Ovary (tissue), 9 donors: Measurements from ENCODE around the gene UBIAD1. TPM values are rescaled to one million over a fixed set of nuclear protein-coding genes. Genes with fewer than 3 reads are reported as not detected.
"Not testable (repeated sequence)": the region's sequence is repeated elsewhere in the genome, so short reads cannot be mapped to it uniquely, and the experiment has no call there.

Source experiments
- DNase-seq, 5 donors: peaks; one replicate each; pipeline ENCODE4 v3.0.0-alpha.2; 2019 to 2020
- H3K27ac ChIP-seq, 2 donors: fragments of 200-600 bp; one replicate each; pipeline versions ENCODE4 v1.5.1 to v1.8.0; 2019 to 2022
- H3K27me3 ChIP-seq: fragments of 200-600 bp; one replicate; pipeline ENCODE4 v1.8.0; 2022
- H3K36me3 ChIP-seq: fragments of 200-600 bp; sonication (generic); one replicate; pipeline ENCODE4 v1.5.1; 2019
- H3K4me1 ChIP-seq: one replicate; pipeline ENCODE4 v1.8.1; 2013; ENCODE audit warnings: mild to moderate bottlenecking, moderate library complexity; ENCODE audit not compliant: insufficient read depth
- H3K4me3 ChIP-seq: fragments of 200-600 bp; sonication (generic); one replicate; pipeline ENCODE4 v1.5.1; 2017
- H3K9me3 ChIP-seq, 2 donors: fragments of 200-600 bp in 1 of 2; sonication (generic) in 1 of 2; one replicate each; pipeline versions ENCODE4 v1.5.1 to v1.8.1; 2013 to 2019; ENCODE audit warnings: mild to moderate bottlenecking in 1 of 2, moderate library complexity in 1 of 2
- EP300 ChIP-seq: sonication (generic); formaldehyde crosslinking; IDR thresholded peaks from one replicate; pipeline ENCODE4 v1.6.1; 2017; ENCODE audit warnings: antibody characterized with exemption
- POLR2A ChIP-seq: fragments of 450-650 bp; IDR thresholded peaks from one replicate; pipeline ENCODE4 v1.6.1; 2017; ENCODE audit warnings: antibody characterized with exemption, mild to moderate bottlenecking, moderate library complexity
- WGBS, 3 donors: extraction: QIAGEN DNeasy Blood & Tissue Kit in 1 of 3; methylation state at CpG; one replicate each; pipeline versions ENCODE4 v1.1.5 to v1.1.7; 2013 to 2017; 5-methylcytosine and 5-hydroxymethylcytosine counted together
- intact Hi-C, 4 donors: fragments of 100-400 bp; cut with DNase I; formaldehyde crosslinking; loops; one replicate each; pipeline versions ENCODE4 v1.11.0 to v1.15.1; 2022 to 2023
- polyA plus RNA-seq, 2 donors: library from polyadenylated mRNA; stranded (reverse); fragments of 200-250 nt in 1 of 2; fragments of 350-450 nt in 1 of 2; fragmentation: Illumina TruSeq in 1 of 2; extraction: RNeasy Lipid Tissue Mini Kit (QIAGEN cat#74804) in 1 of 2; gene quantifications; one replicate each; pipeline ENCODE4 v1.2.3, GENCODE V29; 2013 to 2014
- total RNA-seq, 7 donors: library from RNA; depleted of rRNA in 2 of 7; stranded (reverse); fragments of >200 nt in 2 of 7; fragmentation: NEBNext Ultra II Directional in 3 of 7; extraction: Animal tissue kit (Norgen Biotek cat#: 25700) in 3 of 7; gene quantifications; one replicate each; pipeline versions ENCODE4 v1.1.0 to v1.2.4, GENCODE V29; 2016 to 2023
- TF ChIP-seq, protein P1 (sequence below), 3 donors: fragments of 450-650 bp in 2 of 3; fragments of 200-600 bp in 1 of 3; IDR thresholded peaks; one replicate each; pipeline versions ENCODE4 v1.5.1 to v1.8.0; 2016 to 2022; ENCODE audit warnings: antibody characterized with exemption in 3 of 3, mild to moderate bottlenecking in 1 of 3
- donor health status: DM: no; HTN: no; CAD: no; lungs with moderate emphysema.
- donor health status: DM: no; HTN: no; CAD: no.
- donor health status: Bipolar disorder and iron deficiency.
- donor health status: DM: yes; HTN: yes; CAD: no.
- donor health status: DM: no; HTN: no; CAD: no.
- donor health status: DM: yes; HTN: yes; CAD: no.

The UBIAD1 gene
- total and polyA plus RNA-seq, 9 donors = 10.1 to 26.2 (median 19.0) TPM

- intact Hi-C loops = no loop called here
- 58 to 73% (median 63%) methylated on average over 9 of the region's 9 CpGs for WGBS, 3 donors
- no peaks in the 10 kb centered on the region for H3K9me3 ChIP-seq
- no peak overlapping the region for H3K4me3 ChIP-seq
- no peak for DNase-seq
- H3K27me3 ChIP-seq = no peaks in the 10 kb centered on the region
- TF ChIP-seq EP300 (no peak), POLR2A (no peak)
- TF ChIP-seq, protein P1, sequence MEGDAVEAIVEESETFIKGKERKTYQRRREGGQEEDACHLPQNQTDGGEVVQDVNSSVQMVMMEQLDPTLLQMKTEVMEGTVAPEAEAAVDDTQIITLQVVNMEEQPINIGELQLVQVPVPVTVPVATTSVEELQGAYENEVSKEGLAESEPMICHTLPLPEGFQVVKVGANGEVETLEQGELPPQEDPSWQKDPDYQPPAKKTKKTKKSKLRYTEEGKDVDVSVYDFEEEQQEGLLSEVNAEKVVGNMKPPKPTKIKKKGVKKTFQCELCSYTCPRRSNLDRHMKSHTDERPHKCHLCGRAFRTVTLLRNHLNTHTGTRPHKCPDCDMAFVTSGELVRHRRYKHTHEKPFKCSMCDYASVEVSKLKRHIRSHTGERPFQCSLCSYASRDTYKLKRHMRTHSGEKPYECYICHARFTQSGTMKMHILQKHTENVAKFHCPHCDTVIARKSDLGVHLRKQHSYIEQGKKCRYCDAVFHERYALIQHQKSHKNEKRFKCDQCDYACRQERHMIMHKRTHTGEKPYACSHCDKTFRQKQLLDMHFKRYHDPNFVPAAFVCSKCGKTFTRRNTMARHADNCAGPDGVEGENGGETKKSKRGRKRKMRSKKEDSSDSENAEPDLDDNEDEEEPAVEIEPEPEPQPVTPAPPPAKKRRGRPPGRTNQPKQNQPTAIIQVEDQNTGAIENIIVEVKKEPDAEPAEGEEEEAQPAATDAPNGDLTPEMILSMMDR (IDR thresholded peaks at IDR 0.05) = no peak
- H3K36me3 ChIP-seq = no peaks in the 10 kb centered on the region
- H3K27ac ChIP-seq = no peak overlapping the region
- no peaks in the 10 kb centered on the region for H3K4me1 ChIP-seq
These were observed 28.6 kb downstream of the UBIAD1 start for GRCh38 chr1:11301601-11302000.

DNA sequence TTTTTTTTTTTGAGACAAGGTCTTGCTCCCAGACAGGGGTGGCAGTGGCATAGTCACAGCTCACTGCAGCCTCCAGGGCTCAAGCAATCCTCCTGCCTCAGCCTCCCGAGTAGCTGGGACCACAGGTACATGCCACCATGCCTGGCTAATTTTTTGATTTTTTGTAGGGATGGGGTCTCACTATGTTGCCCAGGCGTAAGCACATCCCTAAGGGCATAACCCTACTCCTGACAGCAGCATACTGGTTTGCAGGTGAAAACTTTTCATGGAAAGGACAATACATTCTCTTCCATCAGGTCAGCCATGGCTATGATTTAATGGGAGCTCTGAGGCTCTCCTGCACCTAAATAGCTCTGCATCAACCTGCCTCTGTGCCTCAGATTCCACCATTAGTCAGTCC lies 29.4 kb downstream of the UBIAD1 start:
- Histone ChIP-seq H3K9me3 (no peaks in the 10 kb centered on the region), H3K27ac (no peak overlapping the region), H3K4me1 (no peaks in the 10 kb centered on the region), H3K4me3 (no peak overlapping the region), H3K36me3 (no peaks in the 10 kb centered on the region), H3K27me3 (no peaks in the 10 kb centered on the region)
- TF ChIP-seq POLR2A (no peak), EP300 (no peak)
- TF ChIP-seq, protein P1 (IDR thresholded peaks at IDR 0.05) = no peak
- intact Hi-C loops = no loop called here
- no peak for DNase-seq
- 92 to 97% (median 93%) methylated on average over 2 of the region's 2 CpGs for WGBS, 3 donors

GRCh38 chr1:11305516-11305915 lies 32.5 kb downstream of the UBIAD1 start:
- WGBS, 3 donors = 88 to 89% (median 89%) methylated on average over 24 to 29 of the region's 29 CpGs
- H3K4me3 ChIP-seq, DNase-seq, H3K4me1 ChIP-seq, H3K36me3 ChIP-seq, H3K27ac ChIP-seq, intact Hi-C loops, H3K9me3 ChIP-seq, H3K27me3 ChIP-seq: not testable (repeated sequence)

DNA sequence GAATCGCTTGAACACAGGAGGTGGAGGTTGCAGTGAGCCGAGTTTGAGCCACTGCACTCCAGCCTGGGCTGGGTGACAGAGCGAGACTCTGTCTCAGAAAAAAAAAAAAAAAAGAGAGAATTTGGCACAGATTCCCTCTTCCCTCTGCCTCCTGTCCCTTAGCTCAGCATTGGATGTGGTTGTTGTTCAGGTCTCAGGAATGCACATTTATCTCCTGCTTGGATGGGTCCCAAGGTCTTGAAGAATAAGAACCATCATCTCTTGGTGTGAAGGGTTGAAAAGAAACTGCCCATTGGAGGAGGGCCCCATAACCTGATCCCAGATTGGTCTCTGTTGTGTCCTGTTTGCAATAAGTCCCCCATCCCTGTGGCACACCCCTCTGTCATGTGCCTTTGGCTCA lies 34.9 kb downstream of the UBIAD1 start:
- WGBS, 3 donors = 57 to 65% (median 57%) methylated on average over 3 of the region's 3 CpGs
- no peak overlapping the region for H3K4me3 ChIP-seq
- TF ChIP-seq, protein P1 (IDR thresholded peaks at IDR 0.05) = no peak
- TF ChIP-seq POLR2A (no peak), EP300 (no peak)
- no peaks in the 10 kb centered on the region for H3K9me3 ChIP-seq
- no peaks in the 10 kb centered on the region for H3K27me3 ChIP-seq
- DNase-seq = no peak
- no peak overlapping the region for H3K27ac ChIP-seq
- no peaks in the 10 kb centered on the region for H3K4me1 ChIP-seq
- intact Hi-C loops = no loop called here
- H3K36me3 ChIP-seq = no peaks in the 10 kb centered on the region

DNA sequence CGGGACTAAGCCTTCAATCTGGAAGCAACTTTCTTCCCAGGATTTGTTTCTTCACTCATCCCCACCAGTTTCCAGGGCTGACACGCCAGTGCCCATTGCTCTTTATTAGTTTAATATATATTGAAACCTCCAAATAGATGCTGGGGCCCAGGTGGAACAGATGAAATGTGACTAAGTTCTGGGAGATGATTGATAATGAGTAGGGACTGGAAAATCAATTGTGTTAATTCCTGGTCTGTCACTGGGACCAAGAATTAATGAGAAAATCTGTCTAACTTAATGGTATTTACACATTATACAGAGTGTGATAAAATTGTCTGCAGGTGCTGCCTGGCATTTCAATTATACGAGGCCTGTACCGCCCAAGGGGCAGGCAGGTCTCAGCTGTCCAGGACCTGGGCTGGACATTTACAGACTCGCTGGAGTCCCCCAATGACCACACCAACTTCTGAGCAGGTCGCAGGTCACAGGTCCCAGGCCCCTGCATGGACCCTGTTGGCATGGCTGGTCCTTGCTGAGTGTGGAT lies 35.8 kb downstream of the UBIAD1 start:
- intact Hi-C loops = no loop called here
- TF ChIP-seq, protein P1 (IDR thresholded peaks at IDR 0.05) = no peak
- TF ChIP-seq POLR2A = no peak
- TF ChIP-seq EP300 = no peak
- no peaks in the 10 kb centered on the region for H3K9me3 ChIP-seq
- H3K36me3 ChIP-seq = no peaks in the 10 kb centered on the region
- no peak overlapping the region for H3K27ac ChIP-seq
- H3K4me3 ChIP-seq = no peak overlapping the region
- DNase-seq = no peak
- no peaks in the 10 kb centered on the region for H3K4me1 ChIP-seq
- 86 to 90% (median 88%) methylated on average over 6 of the region's 6 CpGs for WGBS, 3 donors
- no peaks in the 10 kb centered on the region for H3K27me3 ChIP-seq
